SK-N-SH treated with all-trans-retinoic acid at 6 μM for 48 hours (cell line): ENCODE results near the gene ST6GALNAC3.

Experiments used
- CREB5 ChIP-seq: fragments of 250-450 bp; sonication (Bioruptor Pico); IDR thresholded peaks from 2 replicates; pipeline ENCODE4 v1.5.1; 2020; ENCODE audit warnings: low read depth, mild to moderate bottlenecking, moderate library complexity
- ESRRG ChIP-seq: fragments of 250-450 bp; sonication (Bioruptor Pico); IDR thresholded peaks from 2 replicates; pipeline ENCODE4 v1.6.1; 2021; ENCODE audit warnings: mild to moderate bottlenecking
- GLIS3 ChIP-seq: fragments of 250-450 bp; sonication (Bioruptor Pico); IDR thresholded peaks from 2 replicates; pipeline ENCODE4 v1.5.0; 2020; ENCODE audit warnings: mild to moderate bottlenecking, moderate library complexity
- ISL1 ChIP-seq: fragments of 250-450 bp; sonication (Bioruptor Pico); IDR thresholded peaks from 2 replicates; pipeline ENCODE4 v2.1.2; 2022; ENCODE audit warnings: mild to moderate bottlenecking, moderate library complexity
- ZC3H10 ChIP-seq: fragments of 250-450 bp; sonication (Bioruptor Pico); IDR thresholded peaks from 2 replicates; pipeline ENCODE4 v1.5.1; 2021; ENCODE audit warnings: mild to moderate bottlenecking, moderate library complexity

- TF ChIP-seq GLIS3 (CRISPR knock-in tag) (no peak), ESRRG (no peak), ZC3H10 (no peak), CREB5 (CRISPR knock-in tag) (no peak), ISL1 (CRISPR knock-in tag) (no peak)
These were observed 12.1 kb downstream of the ST6GALNAC3 start for GRCh38 chr1:76086597-76086996.
